GM10248 (cell line): ENCODE measurements around the gene A1BG.

Source experiments
- CTCF ChIA-PET: fragments of 300-600 bp; sonication (Branson Sonifier 250); formaldehyde crosslinking; extraction: SDS; loops from one replicate; lab custom pipeline; 2021; ENCODE audit warnings: antibody characterized with exemption; lab: Yijun Ruan, JAX
- POLR2A ChIA-PET: fragments of 350-650 bp; sonication (Branson Sonifier 250); formaldehyde crosslinking; extraction: SDS; loops from one replicate; lab custom pipeline; 2020; ENCODE audit warnings: antibody characterized with exemption; lab: Yijun Ruan, JAX
- DNase-seq: peaks from one replicate; pipeline ENCODE4 v3.0.0; 2012; ENCODE audit errors: extremely low spot score
- CTCF ChIP-seq: IDR thresholded peaks from 2 replicates; pipeline ENCODE4 v1.5.1; 2012; ENCODE audit warnings: mild to moderate bottlenecking, low read depth; ENCODE audit errors: extremely low read depth, missing control alignments, control extremely low read depth

Gene A1BG

GRCh38 chr19:58385891-58386575 lies 32.7 kb upstream of the A1BG start:
- no peak for TF ChIP-seq CTCF
- no peak for DNase-seq
- ChIA-PET POLR2A (no interaction called here), CTCF (no interaction called here)

GRCh38 chr19:58385313-58385890 lies 32.1 kb upstream of the A1BG start:
- DNase-seq: no peak
- POLR2A ChIA-PET: no interaction called here
- CTCF ChIA-PET: no interaction called here
- no peak for TF ChIP-seq CTCF

- DNase-seq: no peak
- ChIA-PET POLR2A (no interaction called here), CTCF (no interaction called here)
- TF ChIP-seq CTCF: no peak
These were observed 29.8 kb upstream of the A1BG start for GRCh38 chr19:58382997-58383603.

GRCh38 chr19:58381460-58382212 lies 28.3 kb upstream of the A1BG start:
- POLR2A ChIA-PET: no interaction called here
- DNase-seq: no peak
- TF ChIP-seq CTCF: no peak
- CTCF ChIA-PET: interaction anchor here (1.2 kb wide), 2 partner anchors 21 to 64 kb away, joined by 3 to 5 read pairs; no protein-coding TSS in a partner anchor

- POLR2A ChIA-PET: no interaction called here
- peak; percentile 96 for DNase-seq
- CTCF ChIA-PET: interaction anchor here (1.2 kb wide), 1 partner anchor 22 kb away, joined by 3 read pairs; no protein-coding TSS in a partner anchor
- TF ChIP-seq CTCF: no peak
These were observed 27.6 kb upstream of the A1BG start, which contains the start of gene ZNF837 for GRCh38 chr19:58380662-58381459. Gene ZNF837, minus strand, starts transcription at chr19:58381030. Its CDS starts 11,698 bp downstream, at chr19:58369332.
